Ecto neural progenitor cell (in vitro differentiated cells): ENCODE results near the gene SLC4A9.
"Not testable (repeated sequence)": the region's sequence is repeated elsewhere in the genome, so short reads cannot be mapped to it uniquely, and the experiment has no call there.

Experiments
- DNase-seq: peaks from one replicate; pipeline ENCODE4 v3.0.0-alpha.2; 2018; ENCODE audit warnings: low spot score

Gene SLC4A9

GRCh38 chr5:140339636-140340035 lies 20.4 kb upstream of the SLC4A9 start:
- DNase-seq: no peak

GRCh38 chr5:140340605-140341121 lies 19.3 kb upstream of the SLC4A9 start:
- no peak for DNase-seq

GRCh38 chr5:140341591-140341990 lies 18.4 kb upstream of the SLC4A9 start:
- DNase-seq: no peak

GRCh38 chr5:140342287-140342686 lies 17.7 kb upstream of the SLC4A9 start:
- DNase-seq: no peak

- no peak for DNase-seq
These were observed 17.1 kb upstream of the SLC4A9 start for GRCh38 chr5:140342896-140343295.

GRCh38 chr5:140343849-140344248 lies 16.1 kb upstream of the SLC4A9 start:
- not testable (repeated sequence) for DNase-seq

GRCh38 chr5:140344683-140345423 lies 15.1 kb upstream of the SLC4A9 start:
- DNase-seq: no peak

GRCh38 chr5:140345919-140346347 lies 14.1 kb upstream of the SLC4A9 start:
- peak; percentile 83 for DNase-seq

- DNase-seq: peak; percentile 93
These were observed 13.4 kb upstream of the SLC4A9 start, which contains the start of gene HBEGF for GRCh38 chr5:140346348-140347221. Gene HBEGF (minus strand): TSS chr5:140346603. CDS start chr5:140346328, 275 bp downstream.

GRCh38 chr5:140347360-140347759 lies 12.6 kb upstream of the SLC4A9 start:
- no peak for DNase-seq

- DNase-seq: no peak
These were observed 11.9 kb upstream of the SLC4A9 start for GRCh38 chr5:140348104-140348503.

- no peak for DNase-seq
These were observed 10.8 kb upstream of the SLC4A9 start for GRCh38 chr5:140349244-140349643.

- no peak for DNase-seq
These were observed 8.2 kb upstream of the SLC4A9 start for GRCh38 chr5:140351609-140352334.

GRCh38 chr5:140355546-140355945 lies 4.4 kb upstream of the SLC4A9 start:
- no peak for DNase-seq

- no peak for DNase-seq
These were observed 2.9 kb upstream of the SLC4A9 start for GRCh38 chr5:140356853-140357725.

GRCh38 chr5:140357726-140358093 lies 2.3 kb upstream of the SLC4A9 start:
- DNase-seq: peak; percentile 87

GRCh38 chr5:140358738-140359310 lies 1.2 kb upstream of the SLC4A9 start:
- no peak for DNase-seq

GRCh38 chr5:140360681-140361479 lies 886 bp downstream of the SLC4A9 start:
- DNase-seq: no peak

- DNase-seq: no peak
These were observed 1.9 kb downstream of the SLC4A9 start for GRCh38 chr5:140361901-140362300.

- DNase-seq: no peak
These were observed 2.3 kb downstream of the SLC4A9 start for GRCh38 chr5:140362311-140362710.
